Liver (tissue), 3 donors: Measurements from ENCODE around the gene OR52M1.
"Not testable (repeated sequence)": the region's sequence is repeated elsewhere in the genome, so short reads cannot be mapped to it uniquely, and the experiment has no call there.

Experiments used
- CTCF ChIP-seq: fragments of 150-350 bp; IDR thresholded peaks from 2 replicates; pipeline ENCODE4 v1.5.1; 2017; ENCODE audit warnings: improper control_type of control experiment, low read depth, low read length; ENCODE audit not compliant: missing input control
- JUND ChIP-seq, 2 donors: IDR thresholded peaks; 2 replicates each; pipeline ENCODE4 v1.6.1; 2016; ENCODE audit warnings: antibody characterized with exemption in 2 of 2
- REST ChIP-seq: IDR thresholded peaks from 2 replicates; pipeline ENCODE4 v1.6.1; 2016; ENCODE audit warnings: antibody characterized with exemption, mild to moderate bottlenecking
- RXRA ChIP-seq, 2 donors: IDR thresholded peaks; 2 replicates each; pipeline ENCODE4 v1.6.1; 2017 to 2018; ENCODE audit warnings: antibody characterized with exemption in 2 of 2, mild to moderate bottlenecking in 1 of 2
- SP1 ChIP-seq: IDR thresholded peaks from 2 replicates; pipeline ENCODE4 v1.6.1; 2018; ENCODE audit warnings: antibody characterized with exemption, mild to moderate bottlenecking
- donor health status: healthy.
- donor health status: healthy.

- not testable (repeated sequence) for TF ChIP-seq CTCF; SP1; REST; RXRA (IDR thresholded peaks at IDR 0.05); JUND (IDR thresholded peaks at IDR 0.05)
Measured at GRCh38 chr11:4531686-4532085, 13.3 kb upstream of the OR52M1 start.
